ENCODE measurements around the gene TMEM40.
"Not testable (repeated sequence)": the region's sequence is repeated elsewhere in the genome, so short reads cannot be mapped to it uniquely, and the experiment has no call there.

The TMEM40 gene

DNA sequence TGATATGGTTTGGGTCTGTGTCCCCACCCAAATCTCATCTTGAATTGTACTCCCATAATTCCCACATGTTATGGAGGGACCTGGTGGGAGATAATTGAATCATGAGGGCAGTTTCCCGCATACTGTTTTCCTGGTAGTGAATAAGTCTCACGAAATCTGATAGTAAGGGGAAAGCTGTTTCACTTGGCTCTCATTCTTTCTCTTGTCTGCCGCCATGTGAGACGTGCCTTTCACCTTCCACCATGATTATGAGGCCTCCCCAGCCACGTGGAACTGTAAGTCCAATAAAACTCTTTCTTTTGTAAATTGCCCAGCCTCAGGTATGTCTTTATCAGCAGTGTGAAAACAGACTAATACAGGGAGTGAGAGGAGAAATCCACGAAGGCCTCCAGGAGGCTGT lies 16.9 kb upstream of the TMEM40 start:
- DNase-seq (ENCODE audit: low spot score) = not testable (repeated sequence)

DNA sequence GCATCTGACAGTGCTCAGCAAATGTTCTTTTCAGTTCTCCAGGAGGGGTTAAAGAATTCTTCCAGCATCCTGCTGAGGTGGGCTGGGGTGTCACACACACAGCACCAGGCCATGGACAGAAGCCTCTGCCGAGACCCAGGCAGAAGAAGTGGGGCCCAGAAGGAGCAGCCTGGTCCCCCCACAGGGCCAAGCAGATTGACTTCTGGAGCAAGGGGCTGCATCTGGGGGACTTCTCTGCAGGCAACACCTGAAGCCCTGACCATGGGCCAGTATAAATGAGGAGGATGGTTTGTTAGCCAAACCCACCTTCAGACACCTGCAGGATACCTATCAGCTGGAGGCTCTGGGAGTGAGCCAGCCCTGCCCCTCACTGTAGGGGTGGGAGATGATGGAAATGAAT lies 16.2 kb upstream of the TMEM40 start:
- no peak for DNase-seq (ENCODE audit: low spot score)

DNA sequence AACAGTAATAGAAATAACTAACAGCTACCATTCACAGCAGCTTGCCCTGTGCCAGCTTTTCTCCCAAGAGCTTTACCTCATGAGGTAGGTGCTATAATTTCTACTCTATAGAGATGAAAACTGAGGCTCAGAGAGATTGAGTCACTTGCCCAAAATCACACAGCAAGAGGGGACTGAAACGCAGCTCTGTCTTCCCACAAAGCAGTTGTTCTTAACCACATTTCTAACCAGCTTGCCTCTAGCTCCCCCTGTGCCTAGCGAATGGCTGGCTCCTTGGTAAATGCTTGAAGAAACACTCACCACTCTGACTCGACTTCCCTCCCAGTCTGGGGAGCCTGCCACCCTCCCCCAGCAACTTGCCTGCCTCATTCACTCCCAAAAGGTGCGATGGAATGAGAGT lies 15.6 kb upstream of the TMEM40 start:
- no peak for DNase-seq (ENCODE audit: low spot score)

DNA sequence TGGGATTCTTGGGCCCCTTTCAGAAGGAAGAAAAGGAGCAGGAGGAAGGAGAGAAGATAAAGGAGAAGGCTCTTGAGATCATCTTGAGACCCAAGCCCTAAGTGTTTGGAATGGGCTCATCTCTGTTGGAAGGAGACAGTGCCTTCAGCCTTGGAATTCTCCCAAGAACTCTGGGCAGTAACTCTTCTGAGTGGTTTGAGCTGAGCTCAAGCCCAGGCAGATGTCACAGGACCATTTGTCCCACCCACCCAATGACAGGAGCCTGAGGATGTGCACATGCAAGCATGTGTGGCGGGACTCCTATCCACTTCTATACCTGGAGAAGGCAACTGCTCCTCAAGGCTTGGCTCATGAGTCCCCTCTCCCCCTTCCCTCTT lies 14.6 kb upstream of the TMEM40 start:
- no peak for DNase-seq (ENCODE audit: low spot score)

DNA sequence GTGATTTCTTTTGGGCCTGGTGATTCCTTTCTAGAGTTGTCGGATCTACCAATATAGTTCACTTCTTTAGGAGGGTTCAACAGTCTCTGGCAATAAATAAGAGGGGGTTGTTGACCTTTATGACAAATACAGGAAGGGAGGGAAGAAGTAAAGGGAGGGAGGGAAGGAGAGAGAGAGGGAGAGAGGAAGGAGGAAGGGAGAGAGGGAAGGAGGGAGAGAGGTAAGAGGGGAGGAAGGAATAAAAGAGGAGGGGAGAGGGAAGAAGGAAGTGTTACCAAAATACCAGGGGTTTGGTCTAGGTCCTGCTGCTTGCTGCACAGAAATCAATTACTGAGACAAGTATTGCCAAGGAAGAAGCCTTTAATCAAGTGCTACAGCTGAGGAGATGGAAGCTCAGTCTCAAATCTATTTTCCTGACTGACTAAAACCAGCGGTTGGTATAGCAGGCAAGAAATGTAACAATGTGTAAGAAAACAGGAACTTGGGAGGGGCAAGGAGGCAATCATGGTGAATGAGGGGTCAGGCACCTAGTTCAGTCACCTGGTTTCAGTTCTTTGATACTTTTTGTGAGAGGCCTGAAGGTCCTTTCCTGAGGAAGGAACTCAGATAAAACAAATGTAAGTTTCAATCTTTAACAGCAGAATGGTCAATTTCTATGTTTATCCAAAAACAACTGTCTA lies 14.1 kb upstream of the TMEM40 start:
- no peak for DNase-seq (ENCODE audit: low spot score)

DNA sequence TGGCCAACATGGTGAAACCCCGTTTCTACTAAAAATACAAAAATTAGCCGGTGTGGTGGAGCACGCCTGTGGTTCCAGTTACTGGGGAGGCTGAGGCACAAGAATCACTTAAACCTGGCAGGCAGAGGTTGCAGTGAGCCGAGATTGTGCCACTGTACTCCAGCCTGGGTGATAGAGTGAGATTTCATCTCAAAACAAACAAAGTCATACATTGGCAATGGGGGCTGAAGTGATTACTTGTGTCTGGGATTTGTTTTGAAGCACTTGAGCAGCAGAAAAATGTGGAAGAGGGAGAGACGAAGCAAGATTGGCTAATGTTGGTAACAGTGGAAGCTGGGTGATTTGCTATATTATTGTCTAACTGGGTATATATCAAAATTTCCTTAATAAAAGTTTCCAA lies 13.4 kb upstream of the TMEM40 start:
- no peak for DNase-seq (ENCODE audit: low spot score)

DNA sequence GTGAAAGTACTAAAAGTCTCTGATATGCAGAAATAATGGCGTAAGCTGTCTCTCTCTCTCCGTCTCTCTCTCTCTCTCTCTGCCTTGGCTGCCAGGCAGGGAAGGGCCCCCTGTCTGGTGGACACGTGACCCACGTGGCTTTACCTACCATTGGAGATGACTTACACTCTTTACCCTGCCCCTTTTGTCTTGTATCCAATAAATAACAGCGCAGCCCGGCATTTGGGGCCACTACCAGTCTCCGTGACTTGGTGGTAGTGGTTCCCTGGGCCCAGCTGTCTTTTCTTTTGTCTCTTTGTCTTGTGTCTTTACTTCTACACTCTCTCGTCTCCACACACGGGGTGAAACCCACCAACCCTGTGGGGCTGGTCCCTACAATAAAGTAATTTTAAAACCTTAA lies 12.2 kb upstream of the TMEM40 start:
- no peak for DNase-seq (ENCODE audit: low spot score)

DNA sequence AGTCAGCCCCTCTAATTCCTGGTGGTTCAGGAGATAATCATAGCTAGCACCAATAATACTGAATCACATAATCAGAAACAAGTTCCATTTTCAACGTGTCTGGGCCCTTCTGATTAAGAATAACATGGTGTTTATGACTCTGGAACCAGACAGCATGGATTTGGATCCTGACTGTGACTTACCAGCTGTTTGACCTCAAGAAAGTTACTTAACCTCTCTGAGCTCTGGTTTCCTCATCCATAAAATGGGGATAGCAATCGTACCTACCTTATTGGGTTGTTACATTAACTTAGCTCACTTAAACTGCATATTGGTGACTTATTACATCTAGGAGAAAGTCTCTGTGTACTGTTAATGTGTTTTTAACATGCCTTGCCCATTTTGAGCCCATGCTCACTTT lies 10.7 kb upstream of the TMEM40 start:
- no peak for DNase-seq (ENCODE audit: low spot score)

DNA sequence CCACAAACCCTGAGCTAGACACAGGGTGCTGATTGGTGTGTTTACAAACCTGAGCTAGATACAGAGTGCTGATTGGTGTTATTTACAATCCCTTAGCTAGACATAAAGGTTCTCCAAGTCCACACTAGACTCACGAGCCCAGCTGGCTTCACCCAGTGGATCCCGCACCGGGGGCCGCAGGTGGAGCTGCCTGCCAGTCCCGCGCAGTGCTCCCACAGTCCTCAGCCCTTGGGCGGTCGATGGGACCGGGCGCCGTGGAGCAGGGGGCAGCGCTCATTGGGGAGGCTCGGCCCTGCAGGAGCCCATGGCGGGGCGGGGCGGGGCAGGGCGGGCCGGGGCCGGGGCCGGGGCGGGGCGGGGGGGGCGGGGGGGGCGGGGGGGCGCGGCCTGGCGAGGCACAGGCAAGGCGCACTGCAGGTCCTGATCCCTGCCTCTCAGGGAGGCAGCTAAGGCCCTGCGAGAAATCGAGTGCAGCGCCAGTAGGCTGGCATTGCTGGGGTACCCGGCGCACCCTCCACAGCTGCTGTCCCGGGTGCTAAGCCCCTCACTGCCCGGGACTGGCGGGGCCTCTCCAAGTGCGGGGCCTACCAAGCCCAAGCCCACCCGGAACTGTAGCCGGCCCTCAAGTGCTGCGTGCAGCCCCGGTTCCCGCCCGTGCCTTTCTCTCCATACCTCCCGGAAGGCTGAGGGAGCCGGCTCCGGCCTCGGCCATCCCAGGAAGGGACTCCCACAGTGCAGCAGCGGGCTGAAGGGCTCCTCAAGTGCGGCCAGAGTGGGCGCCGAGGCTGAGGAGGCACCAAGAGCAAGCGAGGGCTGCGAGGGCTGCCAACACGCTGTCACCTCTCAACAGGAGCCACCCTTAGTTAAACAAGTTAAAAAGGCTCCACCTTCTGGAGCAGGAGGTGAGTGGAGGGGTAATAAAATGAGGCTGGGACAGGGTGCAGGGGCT lies 9.8 kb upstream of the TMEM40 start:
- DNase-seq (ENCODE audit: low spot score) = no peak

DNA sequence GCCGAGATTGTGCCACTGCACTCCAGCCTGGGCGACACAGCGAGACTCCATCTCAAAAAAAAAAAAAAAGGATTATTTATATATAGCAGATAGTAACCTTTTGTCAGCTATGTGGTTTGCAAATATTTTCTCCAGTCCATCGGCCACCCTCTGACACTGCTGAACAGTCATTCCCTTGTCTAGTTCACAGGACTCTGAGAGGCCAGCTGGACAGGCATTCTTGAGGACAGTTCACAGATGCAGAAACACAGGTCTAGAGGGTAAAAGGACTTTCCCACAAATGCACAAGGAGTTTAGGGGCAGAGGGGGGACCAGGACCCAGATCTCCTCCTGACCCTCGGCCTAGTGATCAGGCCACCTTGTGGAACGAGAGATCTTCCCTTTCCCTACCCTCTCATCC lies 7.5 kb upstream of the TMEM40 start:
- DNase-seq (ENCODE audit: low spot score) = no peak

DNA sequence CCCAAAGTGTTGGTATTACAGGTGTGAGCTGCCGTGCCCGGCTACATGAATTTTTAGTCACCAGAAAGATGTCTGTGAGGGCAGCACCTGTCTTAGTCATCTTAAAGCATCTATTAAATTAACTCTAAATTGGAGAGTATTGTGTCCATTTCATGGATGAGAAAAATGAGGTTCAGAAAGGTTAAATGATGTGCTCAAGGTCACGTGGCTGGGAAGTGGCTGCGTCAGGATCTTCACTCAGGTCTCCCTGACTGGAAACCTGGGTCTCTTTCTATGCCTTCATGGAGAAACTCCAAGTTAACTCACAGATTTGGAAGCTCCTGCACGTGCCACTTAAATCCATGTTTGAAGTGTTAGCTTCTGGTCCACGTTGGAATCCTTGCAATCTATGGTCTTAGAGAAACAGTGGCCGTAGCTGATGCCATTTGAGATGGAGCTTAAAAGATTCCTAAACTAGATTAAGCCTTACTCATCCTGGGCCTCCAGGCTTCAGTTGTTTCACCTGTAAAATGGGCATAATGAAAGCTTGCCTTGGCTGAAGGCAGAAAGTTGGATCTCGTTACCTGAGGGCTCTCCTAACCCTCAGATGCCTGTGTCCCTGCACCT lies 5.2 kb upstream of the TMEM40 start:
- DNase-seq (ENCODE audit: low spot score) = no peak

DNA sequence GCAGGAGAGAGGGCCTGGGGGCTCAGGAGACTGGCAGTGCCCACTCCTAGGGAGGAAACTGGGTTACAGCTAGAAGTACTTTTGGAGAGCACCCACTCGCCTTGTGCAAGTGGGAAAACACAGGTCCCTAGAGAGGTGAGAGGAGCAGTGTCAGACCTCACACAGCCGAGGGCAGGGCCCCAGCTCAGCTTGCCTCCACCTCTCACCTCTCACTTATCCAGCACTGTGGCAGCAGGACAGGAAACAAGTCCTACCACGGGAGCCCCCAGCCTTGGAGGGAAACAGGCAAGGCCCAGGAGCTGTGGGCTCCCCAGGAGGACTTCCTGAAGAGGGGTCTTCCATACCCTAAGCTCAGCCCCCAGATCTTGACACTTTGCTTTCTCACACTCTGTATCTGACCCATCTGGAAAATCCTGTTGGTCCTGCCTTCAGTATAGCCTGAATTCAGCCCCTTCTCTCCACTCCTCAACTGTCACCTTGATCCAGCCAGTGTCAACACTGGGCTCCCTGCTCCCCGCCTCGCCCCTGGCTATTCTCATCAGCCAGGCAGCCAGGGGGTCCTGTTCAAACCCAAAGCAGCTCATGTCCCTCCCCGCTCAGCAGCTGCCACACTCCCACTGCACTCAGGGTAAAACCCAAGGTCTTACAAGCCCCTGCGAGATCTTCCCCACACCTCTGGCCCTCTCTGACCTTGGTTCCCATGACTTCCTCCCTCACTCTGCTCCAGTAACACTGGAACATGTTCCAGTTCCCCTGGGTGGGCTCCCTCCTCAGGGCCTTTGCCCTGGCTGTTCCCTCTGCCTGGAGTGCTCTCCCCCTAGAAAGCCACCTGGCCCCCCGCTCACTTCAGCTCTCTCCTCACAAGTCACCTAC lies 870 bp upstream of the TMEM40 start:
- no peak for DNase-seq (ENCODE audit: low spot score)

DNA sequence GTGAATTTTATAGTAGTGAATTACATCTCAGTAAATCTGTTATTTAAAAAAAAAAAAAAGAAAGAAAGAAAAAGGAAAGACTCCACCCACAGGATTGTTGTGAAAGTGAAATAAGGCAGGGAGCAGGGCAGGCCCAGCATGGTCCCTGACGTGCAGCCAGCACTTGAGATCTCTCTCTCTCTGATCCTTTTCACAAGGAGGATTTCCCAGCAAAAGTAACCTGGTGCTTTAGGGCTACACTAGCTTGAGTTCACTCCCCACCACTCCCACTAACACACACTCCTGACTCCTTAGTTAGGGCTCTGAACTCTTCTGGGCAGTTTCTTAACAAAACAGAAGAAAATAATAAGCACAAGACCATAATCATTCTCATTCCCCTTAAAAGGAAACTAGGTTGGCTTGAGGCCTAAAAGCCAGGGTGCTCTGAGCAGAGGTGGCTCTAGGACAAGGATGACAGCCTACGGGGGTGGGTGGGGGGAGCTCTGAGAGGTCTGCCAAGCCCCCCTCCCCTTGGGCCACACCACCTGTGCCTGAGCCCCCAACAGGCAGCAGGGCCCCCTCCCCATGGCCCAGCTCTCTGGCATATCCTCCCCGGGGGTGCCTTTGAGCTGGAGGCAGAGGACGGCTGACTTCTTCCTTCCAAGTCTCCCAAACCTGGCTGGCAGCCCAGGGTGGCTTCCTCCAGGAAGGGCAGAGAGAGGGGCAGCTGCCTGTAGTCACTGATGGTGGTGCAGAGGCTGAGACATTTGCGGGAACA lies 856 bp downstream of the TMEM40 start:
- no peak for DNase-seq (ENCODE audit: low spot score)

DNA sequence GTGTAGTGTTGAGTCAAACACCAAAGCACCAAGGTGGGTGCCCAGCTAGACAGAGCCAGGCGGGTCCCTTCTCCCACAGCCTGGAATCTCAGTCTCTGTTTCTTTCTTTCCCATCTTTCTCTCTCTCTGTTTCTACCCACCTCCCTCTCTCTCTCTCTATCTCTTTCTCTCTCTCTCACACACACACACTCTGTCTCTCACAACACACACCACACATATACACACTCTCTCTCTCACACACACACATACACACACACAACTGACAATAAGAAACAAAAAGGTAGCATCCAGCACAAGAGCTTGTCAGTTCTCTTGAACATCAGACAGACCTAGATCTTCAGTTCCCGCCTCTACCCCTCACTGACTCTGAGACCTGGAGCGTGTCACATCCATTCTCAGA lies 2.4 kb downstream of the TMEM40 start:
- DNase-seq (ENCODE audit: low spot score) = no peak

DNA sequence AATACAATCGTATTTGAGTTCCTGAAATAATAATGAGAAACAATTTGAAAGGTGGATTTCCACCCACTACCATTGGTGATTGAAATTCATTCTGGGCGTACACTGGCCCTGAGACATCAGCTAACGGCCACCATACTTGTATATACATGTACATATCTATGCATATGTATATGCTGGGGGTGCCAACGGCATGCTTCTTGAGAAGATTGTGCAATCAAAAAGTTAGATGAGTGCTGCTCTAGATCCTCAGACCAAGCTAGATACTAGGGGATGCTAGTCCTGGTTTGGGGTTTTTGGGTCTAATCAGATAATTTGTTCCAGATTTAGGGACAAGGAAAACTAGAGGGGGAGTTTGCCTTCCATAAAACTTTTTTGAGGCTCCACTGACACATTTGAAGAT lies 2.9 kb downstream of the TMEM40 start:
- DNase-seq (ENCODE audit: low spot score) = no peak

DNA sequence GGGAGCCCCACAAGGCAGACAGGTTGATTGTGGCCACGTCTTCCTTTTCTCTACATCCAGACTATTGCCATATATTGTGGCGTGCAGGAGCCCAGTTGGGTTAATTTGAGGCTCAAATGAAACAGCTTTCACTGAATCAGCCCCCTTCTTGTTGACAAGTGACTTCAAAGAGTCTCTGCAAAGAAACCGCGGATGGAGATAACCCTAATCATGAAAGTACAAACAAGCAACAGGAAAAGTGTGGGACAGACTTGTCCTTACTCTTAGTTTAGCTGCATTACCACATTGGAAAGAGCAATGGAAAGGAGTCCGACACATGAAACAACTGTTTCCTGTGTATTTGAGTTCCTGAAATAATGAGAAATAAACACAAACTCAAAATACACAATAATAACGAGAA lies 3.3 kb downstream of the TMEM40 start:
- DNase-seq (ENCODE audit: low spot score) = no peak

DNA sequence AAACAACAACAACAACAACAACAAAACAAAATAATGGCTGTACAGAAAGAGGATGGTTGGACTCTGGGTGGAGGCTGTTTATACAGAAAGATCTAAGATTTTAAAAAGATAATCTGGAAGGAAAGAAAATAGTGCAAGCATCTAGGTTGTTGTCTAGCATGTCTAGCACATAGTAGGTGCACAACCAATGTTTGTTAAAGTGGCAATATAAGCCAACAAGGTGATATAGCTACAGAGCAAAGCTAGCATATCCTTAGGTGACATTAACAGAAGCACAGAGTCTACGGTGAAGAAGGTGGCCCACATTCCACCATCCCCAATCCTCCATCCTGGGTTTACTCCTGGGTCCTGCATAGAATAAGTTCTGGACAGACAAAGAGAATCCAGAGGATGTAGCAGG lies 4.7 kb downstream of the TMEM40 start:
- no peak for DNase-seq (ENCODE audit: low spot score)

DNA sequence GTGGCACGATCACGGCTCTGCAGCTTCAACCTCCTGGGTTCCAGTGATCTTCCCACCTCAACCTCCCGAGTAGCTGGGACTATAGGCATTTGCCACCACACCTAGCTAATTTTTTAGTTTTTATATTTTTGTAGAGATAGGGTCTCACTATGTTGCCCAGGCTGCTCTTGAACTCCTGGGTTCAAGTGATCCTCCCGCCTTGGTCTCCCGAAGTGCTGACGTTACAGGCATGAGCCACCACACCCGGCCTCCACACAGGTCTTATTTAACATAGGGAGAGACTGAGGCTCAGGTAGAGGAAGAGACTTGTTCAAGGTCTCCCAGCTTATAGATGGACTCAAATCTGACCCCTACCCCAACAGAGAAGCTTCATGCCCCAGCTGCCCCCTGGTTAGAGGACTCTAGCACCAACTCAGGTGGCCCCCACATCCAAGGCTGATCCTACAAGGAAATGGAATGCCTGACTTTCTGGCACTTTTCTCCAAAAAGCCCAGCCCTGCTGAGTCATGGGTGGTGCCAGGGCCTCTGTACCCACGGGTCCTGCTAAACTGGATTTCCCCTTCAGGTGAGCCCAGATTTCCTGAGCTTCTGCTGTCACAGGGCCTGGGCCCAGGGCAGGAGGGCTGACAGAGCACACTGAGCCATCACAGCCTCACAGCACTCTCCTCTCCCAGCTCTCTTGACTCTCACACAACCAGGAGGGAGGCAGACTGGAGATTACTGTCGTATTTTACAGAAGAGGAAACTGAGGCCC lies 5.6 kb downstream of the TMEM40 start:
- DNase-seq (ENCODE audit: low spot score) = no peak

DNA sequence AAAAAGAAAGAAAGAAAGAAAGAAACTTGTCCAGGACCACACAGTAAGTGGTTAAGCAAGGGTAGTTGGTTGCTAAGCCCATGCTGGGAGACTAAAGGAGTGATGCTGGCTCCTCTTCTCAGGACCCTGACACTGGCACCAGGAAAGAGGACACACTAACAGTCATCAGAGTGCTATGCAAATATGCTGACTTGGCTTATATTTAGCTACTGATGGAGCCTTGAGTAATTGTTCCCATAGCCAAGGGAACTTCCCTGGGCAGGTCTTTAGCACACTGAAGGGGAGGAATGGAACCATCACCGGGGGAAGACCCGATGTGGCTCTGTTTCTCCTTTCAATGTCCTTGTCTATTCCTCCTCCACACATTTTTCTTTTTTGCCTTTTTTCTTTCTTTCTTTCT lies 6.2 kb downstream of the TMEM40 start:
- DNase-seq (ENCODE audit: low spot score) = no peak

DNA sequence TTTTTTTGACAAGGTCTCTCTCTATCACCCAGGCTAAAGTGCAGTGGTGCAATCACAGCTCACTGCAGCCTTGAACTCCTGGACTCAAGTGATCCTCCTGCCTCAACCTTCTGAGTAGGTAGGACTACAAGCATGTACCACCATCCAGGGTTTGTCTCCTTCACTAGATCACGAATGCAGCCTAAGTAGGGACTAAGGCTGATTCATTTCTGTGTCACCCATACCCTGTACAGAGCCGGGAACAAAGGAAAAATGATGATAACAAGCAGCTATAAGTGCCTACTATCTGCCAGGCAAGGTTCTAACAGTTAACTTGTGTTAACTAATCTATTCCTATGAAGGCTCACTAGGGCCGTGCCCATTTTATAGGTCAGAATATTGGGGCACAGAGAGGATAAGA lies 7.0 kb downstream of the TMEM40 start:
- no peak for DNase-seq (ENCODE audit: low spot score)

DNA sequence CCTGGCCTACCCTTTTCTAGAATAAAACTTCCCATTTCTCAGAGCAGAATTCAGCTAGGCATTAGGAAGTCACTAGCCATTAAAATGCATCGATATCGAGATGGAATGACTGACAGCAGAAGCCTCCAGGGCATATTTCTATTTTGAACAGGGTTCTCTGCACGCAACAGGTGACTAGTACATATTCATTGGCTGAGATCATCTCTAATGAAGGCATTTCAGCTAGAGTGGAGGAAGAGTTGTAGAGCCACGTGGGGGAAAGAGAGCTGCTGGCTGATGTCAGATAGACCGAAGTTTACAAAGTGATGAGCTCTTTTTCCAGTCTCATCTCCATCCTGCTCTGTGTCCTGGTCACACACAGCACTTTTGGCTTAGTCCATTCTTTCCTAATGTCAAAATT lies 7.5 kb downstream of the TMEM40 start:
- no peak for DNase-seq (ENCODE audit: low spot score)

Measured in hematopoietic multipotent progenitor cell treated with erythropoietin and hydrocortisone succinate and interleukin-3 and kit ligand, for 17 days (in vitro differentiated cells).